Right kidney (tissue), 1 donor: ENCODE measurements around the gene KDM5B.

ENCODE experiments used
- DNase-seq: peaks from one replicate; pipeline ENCODE4 v3.0.0-alpha.2; 2016

The KDM5B gene

DNA sequence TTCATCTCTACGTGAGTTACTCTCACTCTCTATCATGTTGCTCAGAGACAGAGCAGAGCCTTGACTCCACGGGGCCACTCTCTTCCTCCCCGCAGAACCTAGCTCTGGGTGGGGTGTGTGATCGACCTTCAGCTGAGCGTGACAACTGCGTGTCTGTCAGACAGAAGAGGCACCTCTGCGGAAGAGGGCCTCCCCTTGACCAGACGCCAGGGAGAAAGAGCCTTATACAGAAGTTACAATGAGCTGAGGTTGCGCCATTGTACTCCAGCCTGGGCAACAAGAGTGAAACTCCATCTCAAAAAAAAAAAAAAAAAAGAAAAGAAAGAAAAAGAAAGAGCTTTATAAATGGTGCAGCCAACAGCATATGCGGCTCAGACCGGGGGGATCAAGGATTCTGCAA is 120.9 kb downstream of the KDM5B start:
- no peak for DNase-seq

DNA sequence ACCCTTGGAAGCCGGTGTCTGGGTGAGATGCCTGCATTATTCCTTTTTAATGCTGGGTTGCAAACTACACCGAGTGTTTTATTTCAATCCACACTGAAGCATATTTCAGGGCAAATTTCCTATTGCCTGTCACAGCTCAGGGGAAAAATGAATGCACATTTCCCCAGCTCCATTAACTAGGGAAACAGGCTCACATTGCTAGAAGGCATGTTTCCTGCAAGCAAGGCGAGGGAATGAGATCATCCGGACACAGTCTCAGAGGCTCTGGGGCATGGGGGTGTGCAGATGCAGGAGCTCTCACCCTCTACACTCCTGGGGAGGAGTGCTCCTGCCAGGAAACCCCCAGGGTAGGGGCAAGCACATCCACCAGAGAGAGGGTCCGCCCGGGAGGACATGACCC is 122.6 kb downstream of the KDM5B start:
- DNase-seq, result no peak

DNA sequence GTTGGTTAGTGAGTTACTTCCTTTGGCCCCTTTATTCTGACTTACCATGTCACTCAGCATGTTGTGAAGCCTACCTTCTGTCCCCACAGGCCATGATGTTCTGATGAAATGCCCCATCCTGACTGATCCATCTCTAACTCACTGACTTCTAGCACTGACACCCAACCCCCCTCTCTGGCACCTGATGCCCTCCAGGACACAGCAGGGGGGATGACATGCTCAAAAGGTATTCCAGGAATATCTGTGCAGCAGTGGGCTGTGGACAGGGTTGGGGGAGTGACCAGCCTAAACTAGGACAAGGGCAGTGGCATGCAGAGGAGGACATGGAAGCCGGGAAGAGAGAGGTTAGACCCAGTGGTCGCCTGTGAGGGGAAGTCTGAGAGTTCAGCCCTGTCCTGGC is 123.5 kb downstream of the KDM5B start:
- no peak for DNase-seq

DNA sequence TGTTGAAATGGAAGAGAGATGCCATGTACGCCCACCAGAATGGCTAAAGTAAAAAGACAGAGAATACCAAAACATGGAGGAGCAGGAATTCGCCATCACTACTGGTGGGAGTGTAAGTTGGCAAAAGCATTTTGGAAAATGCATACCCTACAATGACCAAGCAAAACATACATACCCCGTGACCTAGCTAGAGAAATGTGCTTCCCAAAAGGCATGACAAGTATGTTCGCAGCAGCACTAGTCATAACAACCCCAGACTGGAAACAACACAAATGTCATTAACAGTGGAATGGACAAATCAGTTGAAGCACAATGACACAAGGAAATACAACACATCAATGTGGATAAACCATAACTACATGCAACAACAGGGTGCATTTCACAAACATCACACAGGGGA is 125.2 kb downstream of the KDM5B start:
- no peak for DNase-seq

DNA sequence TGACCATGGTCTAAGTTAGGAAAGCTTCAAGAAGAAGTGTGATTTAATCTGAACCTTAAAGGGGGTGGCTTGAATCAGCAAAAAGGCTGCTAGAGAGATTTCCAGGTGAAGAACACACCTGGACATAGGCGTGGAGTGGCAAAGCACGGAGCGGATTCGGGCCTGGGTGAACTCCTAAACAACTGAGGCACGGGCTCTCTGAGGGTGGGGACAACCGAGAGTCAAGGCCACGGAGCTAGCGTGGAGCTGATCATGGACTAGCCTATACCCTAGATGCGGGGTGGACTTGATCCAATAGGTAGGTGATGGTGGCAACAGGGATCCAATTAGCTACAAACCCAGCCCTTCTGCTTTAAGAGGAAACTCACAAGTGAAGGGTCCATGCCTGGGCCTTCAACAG is 125.7 kb downstream of the KDM5B start:
- DNase-seq, result no peak

DNA sequence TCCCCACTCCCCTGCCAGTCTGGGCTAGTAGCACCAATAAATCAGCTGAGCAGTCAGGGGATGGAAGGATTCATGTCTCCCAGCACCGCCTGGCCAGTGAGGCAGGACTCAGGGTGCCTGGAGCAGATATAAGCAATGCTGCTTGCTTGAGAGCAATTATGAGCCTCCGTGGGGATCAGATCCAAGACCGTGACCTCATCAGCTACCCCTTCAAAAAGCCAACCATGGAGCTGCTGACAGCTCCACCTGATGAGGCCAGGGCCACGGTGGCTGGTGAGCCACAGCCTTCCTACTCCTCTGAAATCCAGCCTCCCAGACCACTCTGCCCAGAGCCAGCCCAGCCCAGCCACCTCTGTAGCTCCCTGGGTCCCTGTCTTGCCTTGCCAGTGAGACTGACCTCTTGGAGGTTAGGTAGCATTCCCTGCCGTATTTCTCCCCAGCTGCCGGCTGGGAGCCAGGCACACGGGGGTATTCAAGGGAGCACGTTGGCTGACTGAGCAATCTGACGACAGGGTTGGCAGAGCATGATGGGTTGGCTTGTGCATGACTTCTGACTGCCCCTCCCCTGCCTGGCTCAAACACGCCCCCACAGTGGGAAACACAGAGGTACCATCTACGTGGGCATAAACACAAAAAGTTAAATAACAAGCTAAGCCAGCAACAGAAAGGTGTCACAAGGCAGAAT is 126.3 kb downstream of the KDM5B start:
- DNase-seq, result no peak

DNA sequence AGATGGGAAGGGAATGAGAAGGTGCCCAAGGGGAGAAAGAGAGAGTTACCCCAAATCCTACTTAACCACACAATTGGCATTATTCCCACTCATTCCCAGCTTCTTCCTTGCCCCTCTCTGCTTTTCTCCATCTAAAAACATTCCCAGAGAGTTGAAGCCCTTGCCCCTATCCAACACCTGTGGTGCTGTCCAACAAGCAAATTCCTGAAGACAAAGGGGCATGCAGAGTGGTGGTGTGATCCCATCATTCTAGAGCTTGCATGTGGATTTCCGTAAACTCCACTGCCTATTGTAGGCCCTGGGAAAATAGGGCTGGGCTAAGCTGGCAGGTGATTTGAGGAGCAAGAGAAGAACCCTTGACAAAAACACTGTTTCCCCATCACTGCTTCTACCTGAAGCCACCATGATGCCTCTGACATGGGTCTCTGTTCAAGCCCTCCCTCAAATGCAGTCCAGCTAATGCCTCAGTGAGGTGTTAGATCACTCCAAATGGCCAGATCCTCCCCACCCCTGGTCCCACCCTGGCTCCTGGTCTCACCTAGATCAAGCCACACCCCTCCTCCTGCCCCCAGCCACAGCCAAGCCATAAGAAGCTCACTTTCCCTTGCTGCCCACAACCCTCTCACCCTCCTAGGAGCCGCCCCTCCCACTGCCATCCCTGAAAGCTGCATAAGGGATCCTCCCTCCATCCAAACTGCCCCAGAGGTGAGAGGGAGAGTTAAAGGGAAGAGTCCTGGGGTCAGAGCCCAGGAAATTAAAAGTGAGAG is 127.5 kb downstream of the KDM5B start:
- no peak for DNase-seq

DNA sequence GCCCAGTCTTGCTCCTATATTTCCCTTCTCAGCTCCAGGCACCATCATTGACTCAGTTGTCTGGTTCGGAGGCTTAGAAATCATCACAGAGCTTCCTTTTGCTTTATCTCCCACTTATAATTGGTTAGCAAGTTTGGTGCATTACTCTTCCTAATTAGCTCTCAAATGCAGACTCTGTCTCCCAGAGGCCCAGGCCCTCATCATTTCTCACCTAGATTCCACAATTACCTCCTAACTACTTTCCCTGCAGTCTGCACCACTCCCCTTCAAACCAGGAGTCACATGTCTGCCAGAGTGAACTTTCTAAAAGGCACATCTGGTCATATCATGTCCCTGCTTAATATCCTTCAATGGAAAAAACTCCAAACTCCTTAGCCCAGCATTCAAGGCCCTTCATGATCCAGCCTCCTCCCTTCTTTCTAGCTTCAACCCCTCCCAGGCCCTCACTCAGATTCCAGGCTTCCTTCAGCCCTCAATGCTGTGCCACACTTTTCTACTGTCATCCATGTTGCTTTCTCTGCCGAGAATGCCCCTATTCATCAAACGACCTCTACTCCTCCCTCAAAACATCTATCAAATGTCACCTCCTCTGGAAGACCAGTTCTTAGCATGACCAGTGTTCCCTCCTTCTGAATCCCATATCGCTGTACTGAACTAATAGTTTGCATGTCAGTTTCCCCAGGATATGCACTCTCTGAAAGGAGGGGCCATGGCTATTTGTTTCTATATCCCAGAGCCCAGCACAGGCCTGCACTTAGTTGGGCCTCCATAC is 128.6 kb downstream of the KDM5B start:
- no peak for DNase-seq

DNA sequence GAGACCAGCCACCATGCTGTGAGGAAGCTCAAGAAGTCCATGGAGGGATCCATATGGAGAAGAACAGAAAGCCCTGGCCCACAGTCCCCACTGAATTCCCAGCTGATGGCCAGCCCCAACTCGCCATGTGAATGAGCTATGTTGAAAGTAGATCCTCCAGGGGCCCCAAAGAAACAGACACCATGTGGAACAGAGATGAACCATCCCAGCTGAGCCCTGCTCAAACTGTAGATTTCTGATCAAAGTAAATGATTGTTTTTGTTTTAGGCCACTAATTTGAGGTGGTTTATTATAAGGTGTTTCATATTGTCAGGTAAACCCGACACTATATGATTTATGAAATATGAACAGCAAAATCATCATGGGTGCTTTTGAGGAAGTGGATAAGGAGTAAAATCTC is 130.8 kb downstream of the KDM5B start:
- no peak for DNase-seq
